ENCODE results near the gene ZDHHC8.

ZDHHC8 gene

GRCh38 chr22:20124083-20124787, 7.4 kb upstream of the ZDHHC8 start:
- no peak for TF ChIP-seq CTCF (IDR thresholded peaks at IDR 0.05; ENCODE audit: insufficient read depth, low read length)
- no peak for DNase-seq (ENCODE audit: low read depth in 1 of 2, low spot score in 1 of 2)
- Histone ChIP-seq H3K27ac (replicated peaks) (no peak overlapping the region), H3K27me3 (ENCODE audit: insufficient read depth, poor library complexity, severe bottlenecking) (no peaks in the 10 kb centered on the region), H3K4me3 (replicated peaks; ENCODE audit: insufficient read depth, low read length) (no peak overlapping the region)

- TF ChIP-seq CTCF (IDR thresholded peaks at IDR 0.05; ENCODE audit: insufficient read depth, low read length) = no peak
- no peak for TF ChIP-seq SPI1 (IDR thresholded peaks at IDR 0.05; ENCODE audit: borderline replicate concordance, low read depth)
- TF ChIP-seq GABPA (IDR thresholded peaks at IDR 0.05; ENCODE audit: low read depth) = no peak
- no peak for TF ChIP-seq POLR2AphosphoS5 (IDR thresholded peaks at IDR 0.05; ENCODE audit: low read depth)
- TF ChIP-seq REST (IDR thresholded peaks at IDR 0.05; ENCODE audit: insufficient replicate concordance, low read depth) = no peak
- no peak overlapping the region for H3K27ac ChIP-seq (replicated peaks)
- no peak for DNase-seq (ENCODE audit: low read depth in 1 of 2, low spot score in 1 of 2)
- peaks cover 3% of the 10 kb centered on the region for H3K27me3 ChIP-seq (ENCODE audit: insufficient read depth, poor library complexity, severe bottlenecking)
- no peak overlapping the region for H3K4me3 ChIP-seq (replicated peaks; ENCODE audit: insufficient read depth, low read length)
Observed at GRCh38 chr22:20125201-20126174, 6.1 kb upstream of the ZDHHC8 start.

- peaks cover 12% of the 10 kb centered on the region for H3K27me3 ChIP-seq (ENCODE audit: insufficient read depth, poor library complexity, severe bottlenecking)
- H3K27ac ChIP-seq (replicated peaks) = no peak overlapping the region
- TF ChIP-seq GABPA (IDR thresholded peaks at IDR 0.05; ENCODE audit: low read depth) (no peak), REST (IDR thresholded peaks at IDR 0.05; ENCODE audit: insufficient replicate concordance, low read depth) (no peak), SPI1 (IDR thresholded peaks at IDR 0.05; ENCODE audit: borderline replicate concordance, low read depth) (no peak), POLR2AphosphoS5 (IDR thresholded peaks at IDR 0.05; ENCODE audit: low read depth) (no peak), CTCF (IDR thresholded peaks at IDR 0.05; ENCODE audit: insufficient read depth, low read length) (no peak)
- DNase-seq (ENCODE audit: low read depth in 1 of 2, low spot score in 1 of 2) = no peak
- no peak overlapping the region for H3K4me3 ChIP-seq (replicated peaks; ENCODE audit: insufficient read depth, low read length)
Observed at GRCh38 chr22:20126284-20127029, 5.1 kb upstream of the ZDHHC8 start.

Data from HL-60 (cell line).